PFSK-1 (cell line): ENCODE data around the gene TMEM154.

Experiments
- FOXP2 ChIP-seq: optimal IDR thresholded peaks from 2 replicates; pipeline ENCODE3; 2011; ENCODE audit warnings: borderline replicate concordance, control low read depth, inconsistent platforms; ENCODE audit not compliant: insufficient read depth; ENCODE audit errors: extremely low read length, extremely low read depth
- POLR2AphosphoS5 ChIP-seq: IDR thresholded peaks from 2 replicates; pipeline ENCODE4 v1.6.1; 2012; ENCODE audit warnings: low read depth, mild to moderate bottlenecking, control low read depth, low read length, moderate library complexity
- REST ChIP-seq, 2 experiments: IDR thresholded peaks; 2 replicates each; pipeline versions ENCODE4 v1.6.1 to v1.8.0; 2011 to 2012; ENCODE audit warnings: low read depth in 2 of 2, low read length in 2 of 2, control low read depth in 1 of 2, inconsistent platforms in 1 of 2, mild to moderate bottlenecking in 1 of 2, moderate library complexity in 1 of 2; ENCODE audit not compliant: insufficient read depth in 1 of 2
- SIN3A ChIP-seq: IDR thresholded peaks from 2 replicates; pipeline ENCODE4 v1.6.1; 2012; ENCODE audit warnings: mild to moderate bottlenecking, low read length, moderate library complexity, borderline replicate concordance; ENCODE audit not compliant: insufficient read depth
- TAF1 ChIP-seq: IDR thresholded peaks from 2 replicates; pipeline ENCODE4 v1.6.1; 2012; ENCODE audit warnings: low read length, control low read depth, borderline replicate concordance; ENCODE audit not compliant: insufficient read depth

Gene TMEM154

GRCh38 chr4:152682143-152682941 is 2.5 kb upstream of the TMEM154 start:
- no peak for TF ChIP-seq REST (IDR thresholded peaks at IDR 0.05; ENCODE audit: insufficient read depth in 1 of 2, low read depth in 2 of 2, low read length in 2 of 2)
- no peak for TF ChIP-seq TAF1
- TF ChIP-seq POLR2AphosphoS5, result no peak
- TF ChIP-seq SIN3A, result no peak
- no peak for TF ChIP-seq FOXP2

DNA sequence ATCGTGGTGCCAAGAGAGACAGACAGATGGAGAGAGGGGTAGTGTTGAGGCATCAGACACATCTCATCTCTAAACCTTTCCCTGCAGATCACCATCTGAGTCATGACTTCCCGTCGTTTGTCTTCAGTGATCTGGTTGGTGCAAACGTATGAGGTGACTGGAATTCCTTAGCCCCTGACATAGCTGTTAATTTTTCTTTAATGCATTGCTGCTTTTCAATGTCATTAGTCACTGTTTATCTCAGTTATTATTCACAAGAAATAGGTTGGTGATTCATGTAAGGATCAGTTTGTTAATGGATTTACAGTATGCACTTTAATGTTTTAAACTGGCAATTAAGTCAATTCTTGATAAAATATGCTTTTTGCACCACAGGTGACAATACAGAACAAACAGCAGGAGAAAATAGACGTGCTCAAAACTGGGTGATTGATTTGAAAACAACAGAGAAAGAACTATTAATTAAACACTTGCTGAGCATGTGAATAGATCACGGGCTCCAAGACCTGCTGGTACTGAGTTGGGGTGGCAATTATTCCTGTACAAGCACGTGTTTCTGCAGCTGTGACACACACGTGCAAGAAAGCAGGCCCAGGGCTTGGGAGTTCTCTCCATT is 1.3 kb upstream of the TMEM154 start:
- no peak for TF ChIP-seq SIN3A
- no peak for TF ChIP-seq POLR2AphosphoS5
- TF ChIP-seq FOXP2, result no peak
- no peak for TF ChIP-seq REST (IDR thresholded peaks at IDR 0.05; ENCODE audit: insufficient read depth in 1 of 2, low read depth in 2 of 2, low read length in 2 of 2)
- TF ChIP-seq TAF1, result no peak

DNA sequence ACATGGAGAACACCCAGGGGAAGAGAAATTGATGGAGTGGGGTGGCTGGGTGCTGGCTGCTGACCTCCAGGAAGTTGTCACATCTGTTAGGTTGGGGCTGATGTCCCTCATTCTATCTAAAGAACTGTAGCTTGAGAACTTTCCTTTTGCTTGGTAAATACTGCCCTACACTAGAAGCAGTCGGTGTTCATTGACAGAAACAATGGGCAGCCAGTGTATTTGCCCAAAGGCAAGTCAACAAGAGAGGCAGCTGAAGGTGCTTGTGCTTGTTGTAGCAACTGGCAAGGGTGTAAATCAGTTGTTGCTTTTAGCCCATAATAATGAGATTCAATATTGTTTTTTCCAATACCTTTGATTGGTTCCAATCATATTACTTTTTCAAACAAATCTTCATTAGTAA is 956 bp downstream of the TMEM154 start:
- no peak for TF ChIP-seq TAF1
- TF ChIP-seq REST (IDR thresholded peaks at IDR 0.05; ENCODE audit: insufficient read depth in 1 of 2, low read depth in 2 of 2, low read length in 2 of 2), result no peak
- TF ChIP-seq FOXP2, result no peak
- no peak for TF ChIP-seq SIN3A
- no peak for TF ChIP-seq POLR2AphosphoS5

GRCh38 chr4:152677117-152677516 is 2.7 kb downstream of the TMEM154 start:
- no peak for TF ChIP-seq SIN3A
- no peak for TF ChIP-seq FOXP2
- TF ChIP-seq POLR2AphosphoS5, result no peak
- TF ChIP-seq REST (IDR thresholded peaks at IDR 0.05; ENCODE audit: insufficient read depth in 1 of 2, low read depth in 2 of 2, low read length in 2 of 2), result no peak
- TF ChIP-seq TAF1, result no peak
